Endometrial microvascular endothelial cells (primary cell): ENCODE data around the gene BORCS5. TPM values are rescaled to one million over a fixed set of nuclear protein-coding genes. Genes with fewer than 3 reads are reported as not detected.

ENCODE experiments used
- total RNA-seq: library from RNA; depleted of rRNA; stranded (reverse); fragments of >200 nt; gene quantifications from one replicate; pipeline ENCODE4 v1.2.3, GENCODE V29; 2015; ENCODE audit errors: inconsistent ontology term

The BORCS5 gene
- total RNA-seq, 1 donor from 2014 or later: 11.3 TPM

Other genes with a start within 250 kb of the BORCS5 start
- gene LRP6, start 90.0 kb upstream of the BORCS5 start, total RNA-seq: 10.7 TPM
- gene MANSC1, start 6.8 kb upstream of the BORCS5 start, total RNA-seq: 42.2 TPM
- gene DUSP16, start 205.8 kb downstream of the BORCS5 start, total RNA-seq: 11.2 TPM